Measurements from ENCODE around the gene ESYT2. TPM values are rescaled to one million over a fixed set of nuclear protein-coding genes. Genes with fewer than 3 reads are reported as not detected.
A peak's percentile ranks its signal among the peaks of the same experiment; 100 is the strongest.

The ESYT2 gene
- total and polyA plus RNA-seq, 9 of the 15 experiments (the other 6 are each of a cell fraction or from before 2014, with no cell fraction given): 5.8 to 86.9 (median 64.7) TPM

- TF ChIP-seq SFPQ (IDR thresholded peaks at IDR 0.05; ENCODE audit: low read depth, low read length) (no peak), DNMT1 (IDR thresholded peaks at IDR 0.05) (no peak), SRSF1 (IDR thresholded peaks at IDR 0.05; ENCODE audit: low read depth, low read length) (no peak), ZFP1 (CRISPR knock-in tag; IDR thresholded peaks at IDR 0.05) (no peak), ZNF764 (CRISPR knock-in tag; IDR thresholded peaks at IDR 0.05; ENCODE audit: low read depth) (no peak), NFE2 (IDR thresholded peaks at IDR 0.05; ENCODE audit: low read depth) (no peak), HNRNPUL1 (IDR thresholded peaks at IDR 0.05; ENCODE audit: low read length) (no peak), RAD21 (CRISPR knock-in tag; conservative IDR thresholded peaks at IDR 0.05 in 1 of 2, IDR thresholded peaks at IDR 0.05 in 1 of 2) (peak in 1 of 2 experiments; percentile 42; a peak in 2 of 4 replicates), IRF2 (CRISPR knock-in tag; IDR thresholded peaks at IDR 0.05) (no peak), CBX5 (IDR thresholded peaks at IDR 0.05; ENCODE audit: borderline replicate concordance, low read depth) (0 out of 2 replicates have a peak, but pooled peaks have one; percentile 39), ZNF77 (CRISPR knock-in tag; IDR thresholded peaks at IDR 0.05) (no peak), ZNF124 (CRISPR knock-in tag; IDR thresholded peaks at IDR 0.05) (no peak), CXXC5 (CRISPR knock-in tag; IDR thresholded peaks at IDR 0.05) (no peak), ZFX (CRISPR knock-in tag; IDR thresholded peaks at IDR 0.05) (peak; percentile 49; the same call in 1 of the 2 replicates), NCOA4 (IDR thresholded peaks at IDR 0.05; ENCODE audit: partially characterized antibody) (no peak), CTCF (IDR thresholded peaks at IDR 0.05 in 2 of 3, conservative IDR thresholded peaks at IDR 0.05 in 1 of 3; ENCODE audit: insufficient read depth in 2 of 3, low read depth in 1 of 3, low read length in 3 of 3) (peak in 2 of 3 experiments; percentile 17 to 45; a peak in 3 of 6 replicates), ZBTB5 (IDR thresholded peaks at IDR 0.05) (no peak), THRA (IDR thresholded peaks at IDR 0.05) (no peak), NR2C2 (CRISPR knock-in tag; IDR thresholded peaks at IDR 0.05) (no peak), NR2C2 (tag; IDR thresholded peaks at IDR 0.05) (no peak), ZNF511 (CRISPR knock-in tag; IDR thresholded peaks at IDR 0.05) (no peak; the same call in none of the 2 replicates), ZFPM2 (CRISPR knock-in tag; IDR thresholded peaks at IDR 0.05) (no peak)
Observed at GRCh38 chr7:158829021-158829341, 328 bp downstream of the ESYT2 start (continued).

All from K562 (cell line).